Measurements from ENCODE around the gene GPR108.
"Not testable (repeated sequence)": the region's sequence is repeated elsewhere in the genome, so short reads cannot be mapped to it uniquely, and the experiment has no call there.

Gene GPR108

GRCh38 chr19:6718741-6719539 lies 18.4 kb downstream of the GPR108 start:
- no peak for DNase-seq

GRCh38 chr19:6718111-6718740 lies 19.2 kb downstream of the GPR108 start:
- DNase-seq = no peak

- DNase-seq = no peak
These were observed 19.9 kb downstream of the GPR108 start for GRCh38 chr19:6717441-6717971.

GRCh38 chr19:6717036-6717435 lies 20.3 kb downstream of the GPR108 start:
- DNase-seq = no peak

- no peak for DNase-seq
These were observed 20.8 kb downstream of the GPR108 start for GRCh38 chr19:6716610-6716970.

GRCh38 chr19:6714749-6715555 lies 22.4 kb downstream of the GPR108 start:
- DNase-seq = no peak

GRCh38 chr19:6713773-6714692 lies 23.3 kb downstream of the GPR108 start:
- DNase-seq = no peak

GRCh38 chr19:6712692-6713670 lies 24.4 kb downstream of the GPR108 start:
- DNase-seq = no peak

- DNase-seq = no peak
These were observed 25.1 kb downstream of the GPR108 start for GRCh38 chr19:6712231-6712630.

- no peak for DNase-seq
These were observed 25.8 kb downstream of the GPR108 start for GRCh38 chr19:6711605-6712004.

- no peak for DNase-seq
These were observed 26.4 kb downstream of the GPR108 start for GRCh38 chr19:6711078-6711361.

GRCh38 chr19:6710273-6711077 lies 26.9 kb downstream of the GPR108 start:
- no peak for DNase-seq

- DNase-seq = no peak
These were observed 27.8 kb downstream of the GPR108 start for GRCh38 chr19:6709549-6709948.

- not testable (repeated sequence) for DNase-seq
These were observed 28.5 kb downstream of the GPR108 start for GRCh38 chr19:6708913-6709312.

GRCh38 chr19:6708346-6708745 lies 29.0 kb downstream of the GPR108 start:
- no peak for DNase-seq

- DNase-seq = no peak
These were observed 29.7 kb downstream of the GPR108 start for GRCh38 chr19:6707658-6708018.

- no peak for DNase-seq
These were observed 30.2 kb downstream of the GPR108 start for GRCh38 chr19:6707011-6707657.

GRCh38 chr19:6706633-6706958 lies 30.8 kb downstream of the GPR108 start:
- DNase-seq = no peak

GRCh38 chr19:6705931-6706632 lies 31.3 kb downstream of the GPR108 start:
- DNase-seq = no peak

All from DMS153 (cell line).